GM23338 (cell line): Measurements from ENCODE around the gene GBP6. TPM values are rescaled to one million over a fixed set of nuclear protein-coding genes. Genes with fewer than 3 reads are reported as not detected.
A peak's percentile ranks its signal among the peaks of the same experiment; 100 is the strongest.

ENCODE experiments used
- ATAC-seq: fragments of 200-7000 bp; cut with Tn5 transposase; 3 replicates; pipeline ENCODE4 v1.9.1; 2020
- DNase-seq: peaks from one replicate; pipeline ENCODE4 v3.0.0-alpha.2; 2015; ENCODE audit warnings: low spot score
- H2AFZ ChIP-seq: fragments of 200-600 bp; sonication (generic); 2 replicates; pipeline ENCODE4 v1.8.0; 2016; ENCODE audit warnings: antibody characterized with exemption, mild to moderate bottlenecking, moderate library complexity
- H3F3A ChIP-seq: fragments of 200-600 bp; sonication (generic); replicated peaks from 2 replicates; pipeline ENCODE4 v1.8.0; 2017; ENCODE audit warnings: antibody characterized with exemption, mixed run types, low read depth
- H3K27ac ChIP-seq: fragments of 200-600 bp; sonication (generic); 2 replicates; pipeline ENCODE4 v1.6.1; 2016; ENCODE audit warnings: low read depth
- H3K27me3 ChIP-seq: fragments of 200-600 bp; sonication (generic); 2 replicates; pipeline ENCODE4 v1.8.0; 2016; ENCODE audit warnings: mild to moderate bottlenecking, mixed run types, moderate library complexity; ENCODE audit not compliant: insufficient read depth
- H3K36me3 ChIP-seq: fragments of 200-600 bp; sonication (generic); 2 replicates; pipeline ENCODE4 v1.8.0; 2016; ENCODE audit warnings: mild to moderate bottlenecking; ENCODE audit not compliant: insufficient read depth
- H3K4me1 ChIP-seq: fragments of 200-600 bp; sonication (generic); 2 replicates; pipeline ENCODE4 v1.8.0; 2016; ENCODE audit warnings: mild to moderate bottlenecking, moderate library complexity; ENCODE audit not compliant: insufficient read depth
- H3K4me2 ChIP-seq: fragments of 200-600 bp; sonication (generic); 2 replicates; pipeline ENCODE4 v1.7.1; 2017; ENCODE audit warnings: mixed run types
- H3K4me3 ChIP-seq: fragments of 200-600 bp; sonication (generic); 2 replicates; pipeline ENCODE4 v1.6.1; 2016; ENCODE audit warnings: mixed run types
- H3K79me2 ChIP-seq: fragments of 200-600 bp; sonication (generic); replicated peaks from 2 replicates; pipeline ENCODE4 v1.8.0; 2017; ENCODE audit warnings: mild to moderate bottlenecking; ENCODE audit not compliant: insufficient read depth
- H3K9me2 ChIP-seq: fragments of 200-600 bp; sonication (generic); 2 replicates; pipeline ENCODE4 v1.8.0; 2017; ENCODE audit not compliant: insufficient read depth
- H4K20me1 ChIP-seq: fragments of 200-600 bp; sonication (generic); replicated peaks from 2 replicates; pipeline ENCODE4 v1.8.0; 2017; ENCODE audit warnings: mild to moderate bottlenecking; ENCODE audit not compliant: insufficient read depth
- H3K27ac Mint-ChIP-seq: 2 replicates; pipeline ENCODE4 v1.8.0; 2020; ENCODE audit warnings: inconsistent platforms, mild to moderate bottlenecking, moderate library complexity, mixed read lengths
- H3K27me3 Mint-ChIP-seq: 3 replicates; pipeline ENCODE4 v1.8.0; 2022; ENCODE audit warnings: low read depth, mild to moderate bottlenecking, moderate library complexity, mixed read lengths, inconsistent platforms; ENCODE audit not compliant: insufficient read depth, poor library complexity
- H3K36me3 Mint-ChIP-seq: 3 replicates; pipeline ENCODE4 v1.8.0; 2021; ENCODE audit warnings: low read depth, mild to moderate bottlenecking, inconsistent platforms, moderate library complexity, mixed read lengths
- H3K4me1 Mint-ChIP-seq: 3 replicates; pipeline ENCODE4 v1.8.0; 2020; ENCODE audit warnings: mild to moderate bottlenecking, inconsistent platforms, mixed read lengths
- H3K4me3 Mint-ChIP-seq: 3 replicates; pipeline ENCODE4 v1.8.0; 2021; ENCODE audit warnings: moderate library complexity, mild to moderate bottlenecking, inconsistent platforms, mixed read lengths
- H3K9me3 Mint-ChIP-seq: 3 replicates; pipeline ENCODE4 v1.8.0; 2020; ENCODE audit warnings: moderate library complexity, mild to moderate bottlenecking, inconsistent platforms, mixed read lengths
- EZH2 ChIP-seq: fragments of 200-600 bp; sonication (generic); IDR thresholded peaks from one replicate; pipeline ENCODE4 v1.8.0; 2017; ENCODE audit warnings: antibody characterized with exemption, mild to moderate bottlenecking, low read depth; ENCODE audit not compliant: unreplicated experiment
- EZH2phosphoT487 ChIP-seq: fragments of 200-600 bp; sonication (generic); IDR thresholded peaks from one replicate; pipeline ENCODE4 v1.8.1; 2018; ENCODE audit warnings: antibody characterized with exemption; ENCODE audit not compliant: unreplicated experiment
- JUNB ChIP-seq: IDR thresholded peaks from one replicate; pipeline ENCODE4 v1.6.1; 2016; ENCODE audit warnings: antibody characterized with exemption; ENCODE audit not compliant: unreplicated experiment
- NANOG ChIP-seq: IDR thresholded peaks from 2 replicates; pipeline ENCODE4 v1.6.1; 2016; ENCODE audit warnings: antibody characterized with exemption, borderline replicate concordance
- POLR2AphosphoS5 ChIP-seq: IDR thresholded peaks from 2 replicates; pipeline ENCODE4 v1.6.1; 2016; ENCODE audit warnings: antibody characterized with exemption, low read depth
- ZNF114 ChIP-seq: fragments of 250-450 bp; sonication (Bioruptor Pico); IDR thresholded peaks from 2 replicates; pipeline ENCODE4 v1.5.0; 2020; ENCODE audit warnings: mild to moderate bottlenecking, moderate library complexity
- ZNF331 ChIP-seq: fragments of 250-450 bp; sonication (Bioruptor Pico); IDR thresholded peaks from 2 replicates; pipeline ENCODE4 v1.5.0; 2020; ENCODE audit warnings: low read depth, mild to moderate bottlenecking, moderate library complexity
- polyA plus RNA-seq: library from polyadenylated mRNA; unstranded; fragments of >200 nt; fragmentation: Nextera tagmentation; extraction: Ambion mirVana; gene quantifications from 2 replicates; pipeline ENCODE4 v1.2.1, GENCODE V29; 2016
- total RNA-seq: library from RNA; depleted of rRNA; stranded (reverse); fragments of >200 nt; shearing (Covaris generic); gene quantifications from 2 replicates; pipeline ENCODE4 v1.2.3, GENCODE V29; 2014
- TF ChIP-seq, protein P1 (sequence below): IDR thresholded peaks from 2 replicates; pipeline ENCODE4 v1.6.1; 2016; ENCODE audit warnings: antibody characterized with exemption
- TF ChIP-seq, protein P2 (sequence below): IDR thresholded peaks from one replicate; pipeline ENCODE4 v1.6.1; 2018; ENCODE audit warnings: antibody characterized with exemption; ENCODE audit not compliant: unreplicated experiment
- TF ChIP-seq, protein P3 (sequence below): fragments of 250-450 bp; sonication (Bioruptor Pico); IDR thresholded peaks from 2 replicates; pipeline ENCODE4 v1.5.0; 2020; ENCODE audit warnings: mild to moderate bottlenecking, moderate library complexity

GBP6 gene
- total and polyA plus RNA-seq, 2 experiments from 2014 or later, result not detected

DNA sequence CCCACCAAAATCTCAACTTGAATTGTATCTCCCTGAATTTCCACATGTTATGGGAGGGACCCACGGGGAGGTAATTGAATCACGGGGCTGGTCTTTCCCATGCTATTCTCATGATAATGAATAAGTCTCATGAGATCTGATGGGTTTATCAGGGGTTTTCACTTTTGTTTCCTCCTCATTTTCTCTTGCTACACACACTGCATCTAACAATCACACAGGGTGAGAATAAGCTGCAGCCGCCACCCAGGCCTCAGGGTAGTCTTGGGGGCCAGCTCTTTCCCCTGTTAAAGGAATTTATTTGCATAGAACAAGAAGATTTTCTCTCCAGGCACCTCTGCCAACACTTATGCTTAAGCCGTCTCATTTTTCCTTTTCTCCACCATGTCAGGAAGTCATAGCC lies 26.0 kb upstream of the GBP6 start:
- no peak for ATAC-seq
- H4K20me1 ChIP-seq, result no peaks in the 10 kb centered on the region
- peaks cover 12% of the 10 kb centered on the region; the same call in 1 of the 2 replicates for H3K9me2 ChIP-seq
- Mint-ChIP-seq H3K4me3 (no peak overlapping the region), H3K4me1 (peaks cover 6% of the 10 kb centered on the region; the same call in 2 of the 3 replicates), H3K27ac (peak overlapping the region; percentile 39; the same call in 1 of the 2 replicates), H3K36me3 (peaks cover 2% of the 10 kb centered on the region; the same call in 1 of the 3 replicates), H3K27me3 (peaks cover 1% of the 10 kb centered on the region), H3K9me3 (peaks cover 5% of the 10 kb centered on the region)
- H3K36me3 ChIP-seq, result no peaks in the 10 kb centered on the region
- H3K27ac ChIP-seq, result no peak overlapping the region
- no peak overlapping the region for H3K4me3 ChIP-seq
- DNase-seq, result no peak
- H3F3A ChIP-seq, result no peaks in the 10 kb centered on the region
- H3K79me2 ChIP-seq, result no peaks in the 10 kb centered on the region
- H2AFZ ChIP-seq, result no peak overlapping the region
- H3K27me3 ChIP-seq, result no peaks in the 10 kb centered on the region
- no peak for TF ChIP-seq EZH2
- TF ChIP-seq, protein P1, sequence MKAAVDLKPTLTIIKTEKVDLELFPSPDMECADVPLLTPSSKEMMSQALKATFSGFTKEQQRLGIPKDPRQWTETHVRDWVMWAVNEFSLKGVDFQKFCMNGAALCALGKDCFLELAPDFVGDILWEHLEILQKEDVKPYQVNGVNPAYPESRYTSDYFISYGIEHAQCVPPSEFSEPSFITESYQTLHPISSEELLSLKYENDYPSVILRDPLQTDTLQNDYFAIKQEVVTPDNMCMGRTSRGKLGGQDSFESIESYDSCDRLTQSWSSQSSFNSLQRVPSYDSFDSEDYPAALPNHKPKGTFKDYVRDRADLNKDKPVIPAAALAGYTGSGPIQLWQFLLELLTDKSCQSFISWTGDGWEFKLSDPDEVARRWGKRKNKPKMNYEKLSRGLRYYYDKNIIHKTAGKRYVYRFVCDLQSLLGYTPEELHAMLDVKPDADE, result no peak
- TF ChIP-seq, protein P2, sequence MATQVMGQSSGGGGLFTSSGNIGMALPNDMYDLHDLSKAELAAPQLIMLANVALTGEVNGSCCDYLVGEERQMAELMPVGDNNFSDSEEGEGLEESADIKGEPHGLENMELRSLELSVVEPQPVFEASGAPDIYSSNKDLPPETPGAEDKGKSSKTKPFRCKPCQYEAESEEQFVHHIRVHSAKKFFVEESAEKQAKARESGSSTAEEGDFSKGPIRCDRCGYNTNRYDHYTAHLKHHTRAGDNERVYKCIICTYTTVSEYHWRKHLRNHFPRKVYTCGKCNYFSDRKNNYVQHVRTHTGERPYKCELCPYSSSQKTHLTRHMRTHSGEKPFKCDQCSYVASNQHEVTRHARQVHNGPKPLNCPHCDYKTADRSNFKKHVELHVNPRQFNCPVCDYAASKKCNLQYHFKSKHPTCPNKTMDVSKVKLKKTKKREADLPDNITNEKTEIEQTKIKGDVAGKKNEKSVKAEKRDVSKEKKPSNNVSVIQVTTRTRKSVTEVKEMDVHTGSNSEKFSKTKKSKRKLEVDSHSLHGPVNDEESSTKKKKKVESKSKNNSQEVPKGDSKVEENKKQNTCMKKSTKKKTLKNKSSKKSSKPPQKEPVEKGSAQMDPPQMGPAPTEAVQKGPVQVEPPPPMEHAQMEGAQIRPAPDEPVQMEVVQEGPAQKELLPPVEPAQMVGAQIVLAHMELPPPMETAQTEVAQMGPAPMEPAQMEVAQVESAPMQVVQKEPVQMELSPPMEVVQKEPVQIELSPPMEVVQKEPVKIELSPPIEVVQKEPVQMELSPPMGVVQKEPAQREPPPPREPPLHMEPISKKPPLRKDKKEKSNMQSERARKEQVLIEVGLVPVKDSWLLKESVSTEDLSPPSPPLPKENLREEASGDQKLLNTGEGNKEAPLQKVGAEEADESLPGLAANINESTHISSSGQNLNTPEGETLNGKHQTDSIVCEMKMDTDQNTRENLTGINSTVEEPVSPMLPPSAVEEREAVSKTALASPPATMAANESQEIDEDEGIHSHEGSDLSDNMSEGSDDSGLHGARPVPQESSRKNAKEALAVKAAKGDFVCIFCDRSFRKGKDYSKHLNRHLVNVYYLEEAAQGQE, result no peak
- TF ChIP-seq ZNF331, result no peak
- no peak for TF ChIP-seq ZNF114 (CRISPR knock-in tag)
- no peak for TF ChIP-seq POLR2AphosphoS5
- no peak for TF ChIP-seq NANOG
- TF ChIP-seq EZH2phosphoT487, result no peak
- TF ChIP-seq, protein P3, sequence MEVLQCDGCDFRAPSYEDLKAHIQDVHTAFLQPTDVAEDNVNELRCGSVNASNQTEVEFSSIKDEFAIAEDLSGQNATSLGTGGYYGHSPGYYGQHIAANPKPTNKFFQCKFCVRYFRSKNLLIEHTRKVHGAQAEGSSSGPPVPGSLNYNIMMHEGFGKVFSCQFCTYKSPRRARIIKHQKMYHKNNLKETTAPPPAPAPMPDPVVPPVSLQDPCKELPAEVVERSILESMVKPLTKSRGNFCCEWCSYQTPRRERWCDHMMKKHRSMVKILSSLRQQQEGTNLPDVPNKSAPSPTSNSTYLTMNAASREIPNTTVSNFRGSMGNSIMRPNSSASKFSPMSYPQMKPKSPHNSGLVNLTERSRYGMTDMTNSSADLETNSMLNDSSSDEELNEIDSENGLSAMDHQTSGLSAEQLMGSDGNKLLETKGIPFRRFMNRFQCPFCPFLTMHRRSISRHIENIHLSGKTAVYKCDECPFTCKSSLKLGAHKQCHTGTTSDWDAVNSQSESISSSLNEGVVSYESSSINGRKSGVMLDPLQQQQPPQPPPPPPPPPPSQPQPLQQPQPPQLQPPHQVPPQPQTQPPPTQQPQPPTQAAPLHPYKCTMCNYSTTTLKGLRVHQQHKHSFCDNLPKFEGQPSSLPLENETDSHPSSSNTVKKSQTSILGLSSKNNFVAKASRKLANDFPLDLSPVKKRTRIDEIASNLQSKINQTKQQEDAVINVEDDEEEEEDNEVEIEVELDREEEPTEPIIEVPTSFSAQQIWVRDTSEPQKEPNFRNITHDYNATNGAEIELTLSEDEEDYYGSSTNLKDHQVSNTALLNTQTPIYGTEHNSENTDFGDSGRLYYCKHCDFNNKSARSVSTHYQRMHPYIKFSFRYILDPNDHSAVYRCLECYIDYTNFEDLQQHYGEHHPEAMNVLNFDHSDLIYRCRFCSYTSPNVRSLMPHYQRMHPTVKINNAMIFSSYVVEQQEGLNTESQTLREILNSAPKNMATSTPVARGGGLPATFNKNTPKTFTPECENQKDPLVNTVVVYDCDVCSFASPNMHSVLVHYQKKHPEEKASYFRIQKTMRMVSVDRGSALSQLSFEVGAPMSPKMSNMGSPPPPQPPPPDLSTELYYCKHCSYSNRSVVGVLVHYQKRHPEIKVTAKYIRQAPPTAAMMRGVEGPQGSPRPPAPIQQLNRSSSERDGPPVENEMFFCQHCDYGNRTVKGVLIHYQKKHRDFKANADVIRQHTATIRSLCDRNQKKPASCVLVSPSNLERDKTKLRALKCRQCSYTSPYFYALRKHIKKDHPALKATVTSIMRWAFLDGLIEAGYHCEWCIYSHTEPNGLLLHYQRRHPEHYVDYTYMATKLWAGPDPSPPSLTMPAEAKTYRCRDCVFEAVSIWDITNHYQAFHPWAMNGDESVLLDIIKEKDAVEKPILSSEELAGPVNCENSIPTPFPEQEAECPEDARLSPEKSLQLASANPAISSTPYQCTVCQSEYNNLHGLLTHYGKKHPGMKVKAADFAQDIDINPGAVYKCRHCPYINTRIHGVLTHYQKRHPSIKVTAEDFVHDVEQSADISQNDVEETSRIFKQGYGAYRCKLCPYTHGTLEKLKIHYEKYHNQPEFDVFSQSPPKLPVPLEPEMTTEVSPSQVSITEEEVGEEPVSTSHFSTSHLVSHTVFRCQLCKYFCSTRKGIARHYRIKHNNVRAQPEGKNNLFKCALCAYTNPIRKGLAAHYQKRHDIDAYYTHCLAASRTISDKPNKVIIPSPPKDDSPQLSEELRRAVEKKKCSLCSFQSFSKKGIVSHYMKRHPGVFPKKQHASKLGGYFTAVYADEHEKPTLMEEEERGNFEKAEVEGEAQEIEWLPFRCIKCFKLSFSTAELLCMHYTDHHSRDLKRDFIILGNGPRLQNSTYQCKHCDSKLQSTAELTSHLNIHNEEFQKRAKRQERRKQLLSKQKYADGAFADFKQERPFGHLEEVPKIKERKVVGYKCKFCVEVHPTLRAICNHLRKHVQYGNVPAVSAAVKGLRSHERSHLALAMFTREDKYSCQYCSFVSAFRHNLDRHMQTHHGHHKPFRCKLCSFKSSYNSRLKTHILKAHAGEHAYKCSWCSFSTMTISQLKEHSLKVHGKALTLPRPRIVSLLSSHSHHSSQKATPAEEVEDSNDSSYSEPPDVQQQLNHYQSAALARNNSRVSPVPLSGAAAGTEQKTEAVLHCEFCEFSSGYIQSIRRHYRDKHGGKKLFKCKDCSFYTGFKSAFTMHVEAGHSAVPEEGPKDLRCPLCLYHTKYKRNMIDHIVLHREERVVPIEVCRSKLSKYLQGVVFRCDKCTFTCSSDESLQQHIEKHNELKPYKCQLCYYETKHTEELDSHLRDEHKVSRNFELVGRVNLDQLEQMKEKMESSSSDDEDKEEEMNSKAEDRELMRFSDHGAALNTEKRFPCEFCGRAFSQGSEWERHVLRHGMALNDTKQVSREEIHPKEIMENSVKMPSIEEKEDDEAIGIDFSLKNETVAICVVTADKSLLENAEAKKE (CRISPR knock-in tag), result no peak
- no peak for TF ChIP-seq JUNB
- no peaks in the 10 kb centered on the region for H3K4me1 ChIP-seq
- H3K4me2 ChIP-seq, result no peak overlapping the region
